SK-MEL-5 (cell line): Measurements from ENCODE around the gene GRK2. TPM values are rescaled to one million over a fixed set of nuclear protein-coding genes. Genes with fewer than 3 reads are reported as not detected.

Experiments
- DNase-seq: peaks from one replicate; pipeline ENCODE4 v3.0.0-alpha.2; 2016; ENCODE audit warnings: low read depth, low spot score
- in situ Hi-C: cut with HindIII; loops from 2 replicates; pipeline ENCODE4 v1.10.0; 2016; ENCODE audit warnings: low sequenced_read_pairs, high pct_unique_total_duplicates, low pct_unique_long_range_greater_than_20kb
- total RNA-seq: library from RNA; depleted of rRNA; stranded (reverse); fragments of >200 nt; shearing (Covaris generic); gene quantifications from 2 replicates; pipeline ENCODE4 v1.2.3, GENCODE V29; 2014

Gene GRK2
- total RNA-seq, 1 experiment from 2014 or later = 25.0 TPM

DNA sequence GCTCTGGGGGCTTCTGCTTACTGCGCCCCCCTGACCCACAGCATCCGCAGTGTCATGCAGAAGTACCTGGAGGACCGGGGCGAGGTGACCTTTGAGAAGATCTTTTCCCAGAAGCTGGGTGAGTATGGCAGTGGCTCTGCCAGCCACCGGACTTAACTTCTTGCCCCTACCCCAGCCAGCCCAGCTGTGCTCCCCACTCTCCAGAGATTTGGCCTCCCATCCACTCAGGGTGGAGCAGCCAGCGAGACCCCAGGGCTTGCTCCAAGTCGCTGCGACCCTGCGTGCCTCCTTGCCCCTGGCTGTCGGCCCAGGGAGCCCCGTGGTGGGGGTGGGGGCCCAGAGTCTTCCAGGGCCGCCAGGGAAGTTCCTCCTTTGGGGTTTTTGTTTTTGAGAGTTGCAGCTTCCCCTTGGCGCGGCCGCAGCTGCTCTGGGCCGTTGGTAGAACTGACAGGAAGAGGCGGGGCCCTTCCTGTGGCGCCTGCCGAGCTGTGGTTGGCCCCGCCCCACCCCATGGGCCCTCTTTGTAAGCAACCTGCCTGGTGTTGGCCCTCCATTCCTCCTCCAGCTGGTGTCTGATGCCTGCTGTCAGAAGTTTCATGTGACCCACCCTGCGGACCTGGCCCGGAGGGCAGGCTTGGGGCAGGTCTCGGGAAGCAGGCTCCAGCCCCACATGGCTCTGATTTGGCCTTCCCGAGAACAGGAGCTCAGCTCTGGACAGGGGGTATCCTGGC, 11.1 kb downstream of the GRK2 start:
- in situ Hi-C loops = no loop called here

DNA sequence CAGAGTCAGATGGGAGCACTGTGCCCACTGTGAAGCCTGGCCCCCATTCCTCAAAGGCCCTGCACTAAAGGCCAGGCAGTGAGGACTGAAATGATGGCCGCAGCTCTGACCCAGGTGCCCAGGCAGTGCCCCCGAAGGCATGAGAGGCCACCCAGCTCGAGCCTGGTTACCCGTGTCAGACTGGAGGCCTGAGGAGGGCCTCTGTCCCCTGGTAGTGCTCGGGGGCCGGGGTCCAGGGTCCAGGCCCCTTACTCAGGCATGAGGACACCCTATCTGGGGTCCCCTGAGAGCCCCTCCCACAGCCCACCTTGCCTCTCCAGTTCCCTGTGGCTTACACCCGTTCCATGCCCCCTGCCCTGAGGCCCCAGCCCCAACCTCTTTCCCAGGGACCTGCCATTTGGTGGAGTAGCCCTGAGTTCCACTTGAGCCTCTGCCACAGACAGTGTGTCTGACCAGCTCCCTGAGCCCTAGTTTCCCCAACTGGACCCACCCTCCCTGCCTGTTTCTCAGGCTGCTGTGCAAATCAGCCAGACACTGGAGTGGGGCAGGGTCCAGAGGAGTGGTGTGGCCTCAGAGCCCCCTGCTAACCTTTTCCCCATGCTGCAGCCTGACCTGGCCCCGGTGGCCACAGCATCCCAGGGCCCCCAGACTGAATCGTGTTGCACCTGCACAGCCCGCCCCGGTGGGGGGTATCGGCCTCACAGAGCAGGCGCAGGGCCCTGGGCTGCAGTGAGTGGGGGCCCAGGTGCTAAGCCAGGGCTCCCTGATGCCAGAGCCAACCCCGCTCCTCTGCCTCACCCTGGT, 12.1 kb downstream of the GRK2 start:
- DNase-seq = no peak
- in situ Hi-C loops = no loop called here

More for the DNA sequence above, 11.1 kb downstream of the GRK2 start:
- peak; percentile 54 for DNase-seq

DNA sequence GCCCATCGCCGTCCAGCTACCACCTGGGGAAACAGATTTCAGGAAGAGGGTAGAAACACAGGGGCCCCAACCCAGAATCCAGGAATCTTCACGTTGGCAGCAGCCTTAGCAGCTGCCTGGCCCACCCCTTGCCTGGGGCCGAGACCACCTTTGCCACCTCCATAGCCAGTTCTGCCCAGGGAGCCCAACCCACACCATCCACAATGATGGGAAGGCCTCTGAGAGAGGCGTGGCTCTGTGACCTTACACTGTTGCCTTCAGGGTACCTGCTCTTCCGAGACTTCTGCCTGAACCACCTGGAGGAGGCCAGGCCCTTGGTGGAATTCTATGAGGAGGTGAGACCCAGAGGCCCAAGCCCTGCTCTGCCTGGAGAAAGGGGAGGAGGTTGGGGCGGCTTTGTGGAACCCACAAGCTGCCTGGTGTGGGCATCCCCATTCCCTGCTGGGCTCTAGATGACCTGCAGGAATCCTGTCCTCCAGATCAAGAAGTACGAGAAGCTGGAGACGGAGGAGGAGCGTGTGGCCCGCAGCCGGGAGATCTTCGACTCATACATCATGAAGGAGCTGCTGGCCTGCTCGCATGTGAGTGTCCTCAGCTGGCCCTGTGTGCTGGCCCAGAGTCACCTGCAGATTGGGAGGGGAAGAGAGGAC, 12.8 kb downstream of the GRK2 start:
- in situ Hi-C loops = no loop called here
- no peak for DNase-seq

DNA sequence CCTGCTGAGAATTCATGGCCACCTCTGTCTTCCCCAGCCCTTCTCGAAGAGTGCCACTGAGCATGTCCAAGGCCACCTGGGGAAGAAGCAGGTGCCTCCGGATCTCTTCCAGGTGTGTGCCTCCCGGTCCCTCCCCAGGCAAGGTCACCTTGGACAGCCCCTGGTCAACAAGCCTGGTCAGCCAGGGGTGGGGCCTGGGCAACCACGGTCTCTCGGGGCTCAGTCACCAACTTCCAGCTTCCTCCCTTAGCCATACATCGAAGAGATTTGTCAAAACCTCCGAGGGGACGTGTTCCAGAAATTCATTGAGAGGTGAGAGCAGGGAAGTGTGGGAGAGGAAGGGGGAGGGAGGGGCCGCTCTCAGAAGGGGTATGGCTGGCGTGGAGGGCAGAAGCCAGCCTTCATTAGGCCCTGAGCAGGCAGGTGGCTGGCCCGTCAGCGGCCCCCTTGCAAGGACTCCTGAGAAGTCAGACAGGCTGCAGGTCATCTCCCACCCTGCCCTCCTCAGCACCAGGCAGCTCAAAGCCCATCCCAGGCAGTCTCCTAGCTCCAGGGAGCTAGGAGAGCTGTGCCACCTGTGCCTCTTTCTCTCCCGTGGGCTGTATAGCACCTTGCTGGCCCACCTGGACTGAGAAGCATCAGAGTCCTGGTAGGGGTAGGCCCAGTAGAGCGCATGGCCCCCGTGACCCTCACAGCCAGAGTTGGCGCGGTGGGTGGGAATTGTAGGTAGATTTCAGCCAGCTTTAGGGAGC, 13.5 kb downstream of the GRK2 start:
- in situ Hi-C loops = no loop called here
- DNase-seq = no peak

DNA sequence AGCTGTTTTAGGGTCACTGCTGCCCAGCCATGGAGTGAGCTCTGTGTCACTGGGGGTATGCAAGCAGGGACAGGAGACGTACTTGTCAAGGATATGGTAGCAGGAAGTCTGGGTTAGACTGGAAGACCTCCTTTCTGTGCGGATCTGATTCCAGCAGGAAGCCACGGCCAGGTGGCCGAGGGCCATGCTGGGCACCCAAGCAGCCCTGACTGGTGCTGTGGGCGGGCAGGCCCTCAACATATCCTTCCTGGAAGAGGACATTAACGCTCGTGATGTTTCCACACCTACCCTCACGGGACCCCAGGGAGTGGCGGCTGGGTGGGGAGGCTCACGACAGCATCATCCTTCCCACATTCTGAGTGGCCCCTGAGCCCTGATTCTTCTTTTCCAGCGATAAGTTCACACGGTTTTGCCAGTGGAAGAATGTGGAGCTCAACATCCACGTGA, 14.1 kb downstream of the GRK2 start:
- in situ Hi-C loops = no loop called here
- no peak for DNase-seq

DNA sequence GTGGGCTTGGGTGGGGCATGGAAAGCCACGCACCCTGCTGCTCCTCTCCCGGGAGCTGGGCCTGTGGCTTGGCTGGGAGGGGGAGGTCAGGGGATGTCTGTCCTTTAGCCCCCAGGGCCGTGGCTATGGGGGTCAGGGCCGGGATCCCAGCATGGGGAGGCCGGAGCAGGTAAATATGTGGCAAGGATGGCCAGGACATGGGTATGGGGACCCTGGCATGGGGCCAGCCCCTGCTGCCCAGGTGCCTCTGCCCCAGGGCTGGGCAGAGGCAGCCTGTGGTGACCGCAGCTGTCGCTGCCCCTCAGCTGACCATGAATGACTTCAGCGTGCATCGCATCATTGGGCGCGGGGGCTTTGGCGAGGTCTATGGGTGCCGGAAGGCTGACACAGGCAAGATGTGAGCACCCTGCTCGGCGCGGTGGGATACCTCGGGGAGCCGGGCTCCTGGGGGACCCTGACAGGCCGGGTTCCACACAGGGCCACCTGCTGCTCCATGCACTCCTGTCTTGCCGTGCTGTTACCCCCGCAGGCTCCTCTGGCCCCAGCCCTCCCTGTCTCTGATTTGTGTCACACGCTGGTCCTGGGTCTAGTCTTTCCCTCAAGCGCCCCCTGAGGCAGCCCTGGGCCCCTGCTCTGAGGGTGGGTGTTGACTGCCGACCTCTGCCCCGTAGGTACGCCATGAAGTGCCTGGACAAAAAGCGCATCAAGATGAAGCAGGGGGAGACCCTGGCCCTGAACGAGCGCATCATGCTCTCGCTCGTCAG, 14.7 kb downstream of the GRK2 start:
- DNase-seq = no peak
- in situ Hi-C loops = no loop called here

DNA sequence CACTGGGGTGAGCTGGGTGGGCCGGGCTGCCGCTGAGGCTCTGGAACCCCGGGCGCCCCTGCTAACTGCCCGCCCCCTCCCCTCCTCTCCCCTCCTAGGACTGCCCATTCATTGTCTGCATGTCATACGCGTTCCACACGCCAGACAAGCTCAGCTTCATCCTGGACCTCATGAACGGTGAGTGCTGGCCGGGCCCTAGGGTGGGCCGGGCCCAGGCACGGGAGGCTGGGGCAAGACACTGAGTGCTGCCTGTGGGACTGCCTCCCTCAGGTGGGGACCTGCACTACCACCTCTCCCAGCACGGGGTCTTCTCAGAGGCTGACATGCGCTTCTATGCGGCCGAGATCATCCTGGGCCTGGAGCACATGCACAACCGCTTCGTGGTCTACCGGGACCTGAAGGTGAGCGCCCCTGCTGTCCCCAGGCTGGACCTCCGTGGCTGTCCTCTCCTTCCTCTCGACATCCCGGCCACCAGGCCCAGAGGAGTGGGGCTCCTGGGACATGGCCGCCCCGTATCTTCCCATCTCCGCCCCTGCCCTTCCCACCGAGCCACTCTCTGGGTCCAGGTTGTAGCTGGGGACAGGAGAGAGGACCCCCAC, 15.4 kb downstream of the GRK2 start:
- in situ Hi-C loops = no loop called here
- no peak for DNase-seq

DNA sequence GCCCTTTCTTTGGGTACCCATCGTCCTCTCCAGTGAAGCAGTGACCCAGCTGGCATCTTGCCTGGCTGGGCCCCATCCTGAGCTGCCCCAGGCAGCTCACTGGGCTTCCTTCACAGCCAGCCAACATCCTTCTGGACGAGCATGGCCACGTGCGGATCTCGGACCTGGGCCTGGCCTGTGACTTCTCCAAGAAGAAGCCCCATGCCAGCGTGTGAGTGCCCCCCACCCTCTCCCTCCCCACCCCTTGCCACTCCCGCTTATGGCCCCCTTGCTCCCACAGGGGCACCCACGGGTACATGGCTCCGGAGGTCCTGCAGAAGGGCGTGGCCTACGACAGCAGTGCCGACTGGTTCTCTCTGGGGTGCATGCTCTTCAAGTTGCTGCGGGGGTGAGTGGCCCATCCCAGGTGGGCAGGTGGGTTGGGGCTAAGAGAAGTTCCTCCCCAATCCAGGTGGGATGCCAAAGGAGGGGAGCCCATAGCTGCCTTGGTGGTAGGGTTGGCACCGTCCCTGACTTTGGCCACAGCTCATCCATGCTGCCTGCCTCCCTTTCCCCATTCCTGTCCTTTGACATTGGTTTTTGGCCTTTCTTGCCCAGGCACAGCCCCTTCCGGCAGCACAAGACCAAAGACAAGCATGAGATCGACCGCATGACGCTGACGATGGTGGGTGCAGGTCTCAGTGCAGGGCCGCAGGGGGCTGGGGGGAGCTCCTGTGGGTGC, 16.0 kb downstream of the GRK2 start:
- DNase-seq = no peak
- in situ Hi-C loops = no loop called here

DNA sequence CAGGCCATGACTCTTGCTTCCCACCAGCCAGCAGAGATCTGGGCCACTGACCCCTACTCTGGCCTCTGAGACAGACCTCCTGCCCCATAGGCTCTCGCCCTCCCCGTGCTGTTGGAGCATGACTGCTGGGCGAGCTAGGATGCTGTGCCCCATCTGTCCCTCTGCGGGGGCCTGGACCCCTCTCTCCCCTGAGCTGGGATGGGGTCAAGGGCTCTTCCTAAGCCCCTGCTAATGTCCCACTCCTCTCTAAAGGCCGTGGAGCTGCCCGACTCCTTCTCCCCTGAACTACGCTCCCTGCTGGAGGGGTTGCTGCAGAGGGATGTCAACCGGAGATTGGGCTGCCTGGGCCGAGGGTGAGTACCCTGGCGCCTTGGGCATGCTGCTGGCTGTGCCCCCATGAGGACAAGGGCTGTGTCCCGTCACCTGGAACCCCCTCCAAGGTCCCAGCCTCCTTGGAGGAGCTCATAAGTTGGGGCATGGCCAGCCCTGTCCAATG, 16.7 kb downstream of the GRK2 start:
- in situ Hi-C loops = no loop called here
- no peak for DNase-seq

DNA sequence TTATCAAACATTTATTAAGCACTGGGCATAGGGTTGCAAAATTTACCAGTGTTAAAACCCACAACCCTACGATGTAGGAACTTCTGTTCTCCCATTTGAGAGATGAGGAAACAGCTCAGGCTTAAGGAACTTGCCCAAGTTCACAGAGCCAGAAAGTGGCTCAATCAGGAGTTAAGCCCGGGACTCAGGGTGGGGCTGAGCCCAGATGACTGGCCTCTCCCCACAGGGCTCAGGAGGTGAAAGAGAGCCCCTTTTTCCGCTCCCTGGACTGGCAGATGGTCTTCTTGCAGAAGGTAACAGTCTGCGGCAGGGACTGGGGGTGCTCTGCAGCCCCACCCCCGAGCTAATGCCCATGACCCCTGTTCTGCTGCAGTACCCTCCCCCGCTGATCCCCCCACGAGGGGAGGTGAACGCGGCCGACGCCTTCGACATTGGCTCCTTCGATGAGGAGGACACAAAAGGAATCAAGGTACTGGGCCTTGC, 17.2 kb downstream of the GRK2 start:
- DNase-seq = no peak
- in situ Hi-C loops = no loop called here

DNA sequence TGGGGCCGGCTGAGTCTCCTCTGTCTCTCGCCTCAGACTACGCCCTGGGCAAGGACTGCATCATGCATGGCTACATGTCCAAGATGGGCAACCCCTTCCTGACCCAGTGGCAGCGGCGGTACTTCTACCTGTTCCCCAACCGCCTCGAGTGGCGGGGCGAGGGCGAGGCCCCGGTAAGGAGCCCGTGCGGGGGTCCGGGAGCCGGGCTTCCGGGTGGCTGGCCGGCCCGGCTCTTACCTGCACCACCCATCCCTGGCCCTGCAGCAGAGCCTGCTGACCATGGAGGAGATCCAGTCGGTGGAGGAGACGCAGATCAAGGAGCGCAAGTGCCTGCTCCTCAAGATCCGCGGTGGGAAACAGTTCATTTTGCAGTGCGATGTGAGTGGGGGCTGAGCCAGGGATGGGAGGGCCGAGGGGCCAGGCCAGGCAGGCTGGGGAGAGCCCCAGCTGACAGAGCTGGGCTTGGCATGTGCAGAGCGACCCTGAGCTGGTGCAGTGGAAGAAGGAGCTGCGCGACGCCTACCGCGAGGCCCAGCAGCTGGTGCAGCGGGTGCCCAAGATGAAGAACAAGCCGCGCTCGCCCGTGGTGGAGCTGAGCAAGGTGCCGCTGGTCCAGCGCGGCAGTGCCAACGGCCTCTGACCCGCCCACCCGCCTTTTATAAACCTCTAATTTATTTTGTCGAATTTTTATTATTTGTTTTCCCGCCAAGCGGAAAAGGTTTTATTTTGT, 18.7 kb downstream of the GRK2 start:
- no peak for DNase-seq

DNA sequence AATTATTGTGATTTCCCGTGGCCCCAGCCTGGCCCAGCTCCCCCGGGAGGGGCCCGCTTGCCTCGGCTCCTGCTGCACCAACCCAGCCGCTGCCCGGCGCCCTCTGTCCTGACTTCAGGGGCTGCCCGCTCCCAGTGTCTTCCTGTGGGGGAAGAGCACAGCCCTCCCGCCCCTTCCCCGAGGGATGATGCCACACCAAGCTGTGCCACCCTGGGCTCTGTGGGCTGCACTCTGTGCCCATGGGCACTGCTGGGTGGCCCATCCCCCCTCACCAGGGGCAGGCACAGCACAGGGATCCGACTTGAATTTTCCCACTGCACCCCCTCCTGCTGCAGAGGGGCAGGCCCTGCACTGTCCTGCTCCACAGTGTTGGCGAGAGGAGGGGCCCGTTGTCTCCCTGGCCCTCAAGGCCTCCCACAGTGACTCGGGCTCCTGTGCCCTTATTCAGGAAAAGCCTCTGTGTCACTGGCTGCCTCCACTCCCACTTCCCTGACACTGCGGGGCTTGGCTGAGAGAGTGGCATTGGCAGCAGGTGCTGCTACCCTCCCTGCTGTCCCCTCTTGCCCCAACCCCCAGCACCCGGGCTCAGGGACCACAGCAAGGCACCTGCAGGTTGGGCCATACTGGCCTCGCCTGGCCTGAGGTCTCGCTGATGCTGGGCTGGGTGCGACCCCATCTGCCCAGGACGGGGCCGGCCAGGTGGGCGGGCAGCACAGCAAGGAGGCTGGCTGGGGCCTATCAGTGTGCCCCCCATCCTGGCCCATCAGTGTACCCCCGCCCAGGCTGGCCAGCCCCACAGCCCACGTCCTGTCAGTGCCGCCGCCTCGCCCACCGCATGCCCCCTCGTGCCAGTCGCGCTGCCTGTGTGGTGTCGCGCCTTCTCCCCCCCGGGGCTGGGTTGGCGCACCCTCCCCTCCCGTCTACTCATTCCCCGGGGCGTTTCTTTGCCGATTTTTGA, 19.5 kb downstream of the GRK2 start:
- in situ Hi-C loops = no loop called here
- DNase-seq = no peak

More for the DNA sequence above, 18.7 kb downstream of the GRK2 start:
- in situ Hi-C loops = no loop called here

DNA sequence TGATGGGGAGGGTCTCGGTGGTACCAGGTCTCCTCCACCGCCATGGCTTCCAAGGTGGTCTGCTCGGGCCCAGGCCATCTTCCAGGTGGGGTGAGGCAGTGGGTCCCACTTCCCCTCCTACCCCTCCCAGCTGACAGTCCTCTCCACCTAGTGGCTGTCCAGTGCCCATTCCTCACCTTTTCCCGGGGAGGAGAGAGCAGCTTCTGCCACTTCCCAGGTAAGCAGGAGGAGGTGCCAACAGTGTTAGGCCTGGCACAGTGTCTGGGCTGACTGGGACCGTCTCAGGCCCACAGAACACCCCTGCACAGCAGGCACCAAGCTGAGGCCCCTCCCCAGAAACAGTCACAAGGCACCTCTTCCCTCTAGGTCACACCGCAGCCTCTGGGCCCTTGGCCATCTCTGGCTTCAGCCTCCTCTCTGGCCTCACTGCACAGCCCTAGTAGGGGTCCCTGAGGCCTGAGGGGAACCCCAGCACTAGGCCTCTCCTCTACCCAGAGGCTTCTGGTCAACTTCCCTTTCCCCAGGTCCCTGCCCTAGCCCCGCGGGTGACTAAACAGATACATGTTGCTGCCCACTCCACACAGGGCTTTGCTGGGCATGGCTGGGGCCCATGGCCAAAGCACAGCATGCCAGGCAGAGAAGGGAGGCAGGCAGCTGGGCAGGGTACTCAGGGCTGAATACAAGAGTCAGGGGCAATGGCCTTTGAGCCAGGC, 20.5 kb downstream of the GRK2 start:
- DNase-seq = no peak
- in situ Hi-C loops = no loop called here
